ENCODE data around the gene RANBP2. TPM values are rescaled to one million over a fixed set of nuclear protein-coding genes. Genes with fewer than 3 reads are reported as not detected.
"Not testable (repeated sequence)": the region's sequence is repeated elsewhere in the genome, so short reads cannot be mapped to it uniquely, and the experiment has no call there.

The RANBP2 gene
- total and polyA plus RNA-seq, 10 of the 15 experiments (the other 5 are each of a cell fraction or from before 2014, with no cell fraction given), result 9.0 to 81.7 (median 28.3) TPM

- no peak overlapping the region for H3K4me2 ChIP-seq (ENCODE audit: control insufficient read depth, insufficient read depth)
- H3K27me3 ChIP-seq (replicated peaks in 1 of 2; ENCODE audit: control insufficient read depth in 2 of 2, insufficient read depth in 2 of 2, low read length in 1 of 2), result no peaks in the 10 kb centered on the region; a peak in 1 of 4 replicates
- TF ChIP-seq, protein P1, sequence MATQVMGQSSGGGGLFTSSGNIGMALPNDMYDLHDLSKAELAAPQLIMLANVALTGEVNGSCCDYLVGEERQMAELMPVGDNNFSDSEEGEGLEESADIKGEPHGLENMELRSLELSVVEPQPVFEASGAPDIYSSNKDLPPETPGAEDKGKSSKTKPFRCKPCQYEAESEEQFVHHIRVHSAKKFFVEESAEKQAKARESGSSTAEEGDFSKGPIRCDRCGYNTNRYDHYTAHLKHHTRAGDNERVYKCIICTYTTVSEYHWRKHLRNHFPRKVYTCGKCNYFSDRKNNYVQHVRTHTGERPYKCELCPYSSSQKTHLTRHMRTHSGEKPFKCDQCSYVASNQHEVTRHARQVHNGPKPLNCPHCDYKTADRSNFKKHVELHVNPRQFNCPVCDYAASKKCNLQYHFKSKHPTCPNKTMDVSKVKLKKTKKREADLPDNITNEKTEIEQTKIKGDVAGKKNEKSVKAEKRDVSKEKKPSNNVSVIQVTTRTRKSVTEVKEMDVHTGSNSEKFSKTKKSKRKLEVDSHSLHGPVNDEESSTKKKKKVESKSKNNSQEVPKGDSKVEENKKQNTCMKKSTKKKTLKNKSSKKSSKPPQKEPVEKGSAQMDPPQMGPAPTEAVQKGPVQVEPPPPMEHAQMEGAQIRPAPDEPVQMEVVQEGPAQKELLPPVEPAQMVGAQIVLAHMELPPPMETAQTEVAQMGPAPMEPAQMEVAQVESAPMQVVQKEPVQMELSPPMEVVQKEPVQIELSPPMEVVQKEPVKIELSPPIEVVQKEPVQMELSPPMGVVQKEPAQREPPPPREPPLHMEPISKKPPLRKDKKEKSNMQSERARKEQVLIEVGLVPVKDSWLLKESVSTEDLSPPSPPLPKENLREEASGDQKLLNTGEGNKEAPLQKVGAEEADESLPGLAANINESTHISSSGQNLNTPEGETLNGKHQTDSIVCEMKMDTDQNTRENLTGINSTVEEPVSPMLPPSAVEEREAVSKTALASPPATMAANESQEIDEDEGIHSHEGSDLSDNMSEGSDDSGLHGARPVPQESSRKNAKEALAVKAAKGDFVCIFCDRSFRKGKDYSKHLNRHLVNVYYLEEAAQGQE (IDR thresholded peaks at IDR 0.05; ENCODE audit: low read depth, low read length), result no peak
- TF ChIP-seq RAD21 (IDR thresholded peaks at IDR 0.05; ENCODE audit: insufficient read depth, low read depth, low read length) (no peak), BRCA1 (IDR thresholded peaks at IDR 0.05; ENCODE audit: low read depth, low read length) (no peak), ASH2L (IDR thresholded peaks at IDR 0.05; ENCODE audit: borderline replicate concordance, low read depth) (no peak), ZNF592 (IDR thresholded peaks at IDR 0.05) (no peak)
- TF ChIP-seq, protein P2, sequence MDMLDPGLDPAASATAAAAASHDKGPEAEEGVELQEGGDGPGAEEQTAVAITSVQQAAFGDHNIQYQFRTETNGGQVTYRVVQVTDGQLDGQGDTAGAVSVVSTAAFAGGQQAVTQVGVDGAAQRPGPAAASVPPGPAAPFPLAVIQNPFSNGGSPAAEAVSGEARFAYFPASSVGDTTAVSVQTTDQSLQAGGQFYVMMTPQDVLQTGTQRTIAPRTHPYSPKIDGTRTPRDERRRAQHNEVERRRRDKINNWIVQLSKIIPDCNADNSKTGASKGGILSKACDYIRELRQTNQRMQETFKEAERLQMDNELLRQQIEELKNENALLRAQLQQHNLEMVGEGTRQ (IDR thresholded peaks at IDR 0.05; ENCODE audit: borderline replicate concordance, low read depth, low read length), result no peak
- intact Hi-C loops (cut with micrococcal nuclease; ENCODE audit: unreplicated experiment), result no loop called here
- DNase-seq (ENCODE audit: low read depth, low spot score), result no peak
- no peaks in the 10 kb centered on the region for H3K36me3 ChIP-seq (ENCODE audit: control insufficient read depth in 2 of 2, insufficient read depth in 2 of 2, low read length in 1 of 2)
- ChIA-PET POLR2A (interaction anchor here (0.7 kb wide), 1 partner anchor 26 kb away, joined by 9 read pairs; no protein-coding TSS in a partner anchor), SMC1A (ENCODE audit: uncharacterized antibody, unreplicated experiment) (no interaction called here), CTCF (no interaction called here), RAD21 (ENCODE audit: unreplicated experiment) (no interaction called here)
- no peak overlapping the region for H3K4me3 ChIP-seq
- H3K4me1 ChIP-seq (ENCODE audit: control insufficient read depth, insufficient read depth, low read length), result no peaks in the 10 kb centered on the region
- no peaks in the 10 kb centered on the region; the same call in 2 of the 3 replicates for H3K9me3 ChIP-seq (replicated peaks; ENCODE audit: control insufficient read depth, insufficient read depth, low read length)
- H2AFZ ChIP-seq (ENCODE audit: control insufficient read depth, low read depth, low read length), result no peak overlapping the region
- no TSS peak for BruUV-seq (replicated peaks)
- no peaks in the 10 kb centered on the region for H3K79me2 ChIP-seq (ENCODE audit: control insufficient read depth, insufficient read depth, low read length)
- no peak overlapping the region for H3K27ac ChIP-seq (ENCODE audit: control insufficient read depth, insufficient read depth)
- no peaks in the 10 kb centered on the region for H4K20me1 ChIP-seq (ENCODE audit: control insufficient read depth, insufficient read depth)
- in situ Hi-C loops (cut with MboI), result no loop called here
- no peak for ATAC-seq
- no peak for FAIRE-seq
- H3K9ac ChIP-seq (ENCODE audit: control insufficient read depth, insufficient read depth, low read length), result no peak overlapping the region
Measured at GRCh38 chr2:108707300-108707699, 12.0 kb upstream of the RANBP2 start.

GRCh38 chr2:108716971-108717370 lies 2.3 kb upstream of the RANBP2 start:
- SMC1A ChIA-PET (ENCODE audit: uncharacterized antibody, unreplicated experiment); in situ Hi-C loops (cut with MboI); H2AFZ ChIP-seq (ENCODE audit: control insufficient read depth, low read depth, low read length); RAD21 ChIA-PET (ENCODE audit: unreplicated experiment); DNase-seq (ENCODE audit: low read depth, low spot score); H3K36me3 ChIP-seq (ENCODE audit: control insufficient read depth in 2 of 2, insufficient read depth in 2 of 2, low read length in 1 of 2); H3K9ac ChIP-seq (ENCODE audit: control insufficient read depth, insufficient read depth, low read length); POLR2A ChIA-PET; H3K27ac ChIP-seq (ENCODE audit: control insufficient read depth, insufficient read depth); H4K20me1 ChIP-seq (ENCODE audit: control insufficient read depth, insufficient read depth); H3K4me1 ChIP-seq (ENCODE audit: control insufficient read depth, insufficient read depth, low read length); ATAC-seq; H3K27me3 ChIP-seq (replicated peaks in 1 of 2; ENCODE audit: control insufficient read depth in 2 of 2, insufficient read depth in 2 of 2, low read length in 1 of 2); H3K9me3 ChIP-seq (replicated peaks; ENCODE audit: control insufficient read depth, insufficient read depth, low read length); H3K4me3 ChIP-seq; intact Hi-C loops (cut with micrococcal nuclease; ENCODE audit: unreplicated experiment); FAIRE-seq; BruUV-seq (replicated peaks); CTCF ChIA-PET; H3K4me2 ChIP-seq (ENCODE audit: control insufficient read depth, insufficient read depth): not testable (repeated sequence)
- 76% methylated on average over 6 of the region's 6 CpGs for WGBS (ENCODE audit: insufficient coverage, insufficient replicate concordance, low lambda C conversion rate, missing lambda C conversion rate)
- H3K79me2 ChIP-seq (ENCODE audit: control insufficient read depth, insufficient read depth, low read length), result peaks cover 15% of the 10 kb centered on the region

Data from GM12878 (cell line).